ENCODE measurements around the gene VEZF1.

GRCh38 chr17:57943140-57943539 is 44.9 kb downstream of the VEZF1 start:
- TF ChIP-seq CTCF (IDR thresholded peaks at IDR 0.05; ENCODE audit: insufficient read depth, low read length): no peak
- TF ChIP-seq GABPA (IDR thresholded peaks at IDR 0.05; ENCODE audit: low read depth): no peak
